Naive thymus-derived CD8-positive, alpha-beta T cell (primary cell): ENCODE data around the gene ACY1. TPM values are rescaled to one million over a fixed set of nuclear protein-coding genes. Genes with fewer than 3 reads are reported as not detected.

Experiments used
- polyA plus RNA-seq, 3 donors: library from polyadenylated mRNA; unstranded; fragments of 300-500 nt; fragmentation: Illumina TruSeq; gene quantifications; one replicate each; pipeline ENCODE4 v1.2.3, GENCODE V29; 2021
- total RNA-seq, 8 experiments: library from RNA in 2 of 8; stranded (reverse) in 2 of 8; gene quantifications; one replicate each; pipeline ENCODE4 v1.2.3 and lab custom pipeline; 2021 to 2026

Gene ACY1
- total and polyA plus RNA-seq, 5 experiments from 2014 or later: 14.1 to 28.5 (median 18.5) TPM

Other genes with a start within 250 kb of the ACY1 start
- gene IQCF6, start 204.3 kb upstream of the ACY1 start, total RNA-seq: not detected
- gene IQCF6, start 204.3 kb upstream of the ACY1 start, polyA plus RNA-seq: not detected
- gene IQCF2, start 121.9 kb upstream of the ACY1 start, total RNA-seq: not detected
- not detected for gene IQCF2, start 121.9 kb upstream of the ACY1 start, polyA plus RNA-seq
- gene IQCF5, start 107.9 kb upstream of the ACY1 start, total RNA-seq: not detected
- gene IQCF5, start 107.9 kb upstream of the ACY1 start, polyA plus RNA-seq: not detected
- gene IQCF1, start 80.2 kb upstream of the ACY1 start, total RNA-seq: not detected
- gene IQCF1, start 80.2 kb upstream of the ACY1 start, polyA plus RNA-seq: not detected
- 10 to 100 TPM; 15.9 to 16.5 TPM for gene RRP9, start 41.6 kb upstream of the ACY1 start, total RNA-seq
- 10 to 100 TPM; 18.1 to 29.6 (median 19.6) TPM for gene RRP9, start 41.6 kb upstream of the ACY1 start, polyA plus RNA-seq
- gene PARP3, start 41.2 kb upstream of the ACY1 start, total RNA-seq: 10 to 100 TPM in 1 of 2 experiments, 1 to 10 TPM in 1; 9.7 to 11.7 TPM
- 1 to 10 TPM; 4.6 to 9.0 (median 5.5) TPM for gene PARP3, start 41.2 kb upstream of the ACY1 start, polyA plus RNA-seq
- not detected for gene GPR62, start 28.2 kb upstream of the ACY1 start, total RNA-seq
- not detected for gene GPR62, start 28.2 kb upstream of the ACY1 start, polyA plus RNA-seq
- 1 to 10 TPM; 8.3 to 9.4 TPM for gene PCBP4, start 16.1 kb upstream of the ACY1 start, total RNA-seq
- 10 to 100 TPM in 1 of 3 donors, 1 to 10 TPM in 2; 2.4 to 10.9 (median 5.3) TPM for gene PCBP4, start 16.1 kb upstream of the ACY1 start, polyA plus RNA-seq
- 10 to 100 TPM; 56.4 to 60.4 TPM for gene ABHD14B, start 9.5 kb upstream of the ACY1 start, total RNA-seq
- gene ABHD14B, start 9.5 kb upstream of the ACY1 start, polyA plus RNA-seq: 10 to 100 TPM; 69.3 to 84.6 (median 73.2) TPM
- gene ABHD14A, start 8.5 kb upstream of the ACY1 start, total RNA-seq: 10 to 100 TPM; 17.7 to 22.1 TPM
- 100 to 1,000 TPM in 1 of 3 donors, 10 to 100 TPM in 2; 94.6 to 100 (median 94.9) TPM for gene ABHD14A, start 8.5 kb upstream of the ACY1 start, polyA plus RNA-seq
- gene RPL29, start 12.4 kb downstream of the ACY1 start, total RNA-seq: 1,000 to 10,000 TPM; 1,232 to 1,277 TPM
- 1,000 to 10,000 TPM; 1,632 to 1,741 (median 1,693) TPM for gene RPL29, start 12.4 kb downstream of the ACY1 start, polyA plus RNA-seq
- 10 to 100 TPM; 28.6 to 29.0 TPM for gene DUSP7, start 73.0 kb downstream of the ACY1 start, total RNA-seq
- gene DUSP7, start 73.0 kb downstream of the ACY1 start, polyA plus RNA-seq: 1 to 10 TPM; 1.8 to 4.6 (median 2.2) TPM
- 1 to 10 TPM; 1.2 to 1.9 TPM for gene POC1A, start 170.9 kb downstream of the ACY1 start, total RNA-seq
- gene POC1A, start 170.9 kb downstream of the ACY1 start, polyA plus RNA-seq: 1 to 10 TPM in 1 of 3 donors, under 1 TPM in 2; 0.28 to 1.1 (median 0.66) TPM
- gene ALAS1, start 214.6 kb downstream of the ACY1 start, total RNA-seq: 10 to 100 TPM; 16.2 to 18.8 TPM
- gene ALAS1, start 214.6 kb downstream of the ACY1 start, polyA plus RNA-seq: 10 to 100 TPM; 14.7 to 28.9 (median 18.5) TPM
- gene TLR9, start 242.1 kb downstream of the ACY1 start, total RNA-seq: 1 to 10 TPM; 2.4 to 2.8 TPM
- gene TLR9, start 242.1 kb downstream of the ACY1 start, polyA plus RNA-seq: not detected